Transverse colon (tissue), 4 donors: ENCODE measurements around the gene RPS6KC1. TPM values are rescaled to one million over a fixed set of nuclear protein-coding genes. Genes with fewer than 3 reads are reported as not detected.
"Not testable (repeated sequence)": the region's sequence is repeated elsewhere in the genome, so short reads cannot be mapped to it uniquely, and the experiment has no call there.

Source experiments
- DNase-seq: peaks from one replicate; pipeline ENCODE4 v3.0.0-alpha.2; 2019
- H3K27ac ChIP-seq, 4 donors: fragments of 200-600 bp; sonication (generic); 2 replicates each; pipeline ENCODE4 v1.5.1; 2016 to 2018; ENCODE audit warnings: inconsistent platforms in 4 of 4
- H3K27me3 ChIP-seq: fragments of 200-600 bp; sonication (generic); 2 replicates; pipeline ENCODE4 v1.5.1; 2017; ENCODE audit warnings: inconsistent platforms
- H3K36me3 ChIP-seq, 4 donors: fragments of 200-600 bp; sonication (generic); 2 replicates each; pipeline ENCODE4 v1.5.1; 2017 to 2019; ENCODE audit warnings: inconsistent platforms in 4 of 4
- H3K4me1 ChIP-seq, 4 donors: fragments of 200-600 bp; sonication (generic); 2 replicates each; pipeline ENCODE4 v1.5.1; 2017 to 2020; ENCODE audit warnings: inconsistent platforms in 4 of 4
- H3K4me3 ChIP-seq, 4 donors: fragments of 200-600 bp; sonication (generic); 1 replicate in 1 of 4; 2 replicates in 3 of 4; pipeline versions ENCODE4 v1.5.1 to v1.6.1; 2017 to 2019; ENCODE audit warnings: inconsistent platforms in 4 of 4
- H3K9me3 ChIP-seq, 2 donors: fragments of 200-600 bp; sonication (generic); 2 replicates each; pipeline ENCODE4 v1.5.1; 2017 to 2019; ENCODE audit warnings: inconsistent platforms in 2 of 2
- CTCF ChIP-seq, 5 experiments: fragments of 200-600 bp in 3 of 5; fragments of 450-650 bp in 2 of 5; sonication (generic) in 3 of 5; IDR thresholded peaks; 1 replicate in 2 of 5; 2 replicates in 3 of 5; pipeline ENCODE4 v1.5.1; 2016 to 2017; ENCODE audit warnings: antibody characterized with exemption in 5 of 5, inconsistent platforms in 3 of 5, mild to moderate bottlenecking in 2 of 5, moderate library complexity in 1 of 5
- EP300 ChIP-seq: sonication (generic); formaldehyde crosslinking; IDR thresholded peaks from one replicate; pipeline ENCODE4 v1.6.1; 2017; ENCODE audit warnings: antibody characterized with exemption, low read depth
- POLR2A ChIP-seq: fragments of 450-650 bp; IDR thresholded peaks from one replicate; pipeline ENCODE4 v1.6.1; 2016; ENCODE audit warnings: antibody characterized with exemption, mild to moderate bottlenecking, moderate library complexity
- POLR2AphosphoS5 ChIP-seq, 3 donors: sonication (generic); formaldehyde crosslinking; IDR thresholded peaks; one replicate each; pipeline ENCODE4 v1.6.1; 2016; ENCODE audit warnings: antibody characterized with exemption in 3 of 3
- WGBS, 2 donors: methylation state at CpG; one replicate each; pipeline ENCODE4 v1.1.5; 2018; ENCODE audit warnings: low coverage in 1 of 2; 5-methylcytosine and 5-hydroxymethylcytosine counted together
- in situ Hi-C, 4 donors: fragments of 200-750 bp; cut with MboI; loops; one replicate each; pipeline versions ENCODE4 v1.15.0 to v1.15.1; 2017; ENCODE audit warnings: low sequenced_read_pairs in 3 of 4, low pct_ligation_motif_present in 1 of 4, low pct_unique_long_range_greater_than_20kb in 1 of 4
- intact Hi-C: fragments of 100-400 bp; cut with DNase I; formaldehyde crosslinking; loops from one replicate; pipeline ENCODE4 v1.15.1; 2023; ENCODE audit warnings: low total_unique reads
- total RNA-seq, 4 donors: library from RNA; depleted of rRNA; stranded (reverse); fragments of >200 nt; gene quantifications; one replicate each; pipeline ENCODE4 v1.1.0, GENCODE V29; 2016

Gene RPS6KC1
- total RNA-seq, 4 donors from 2014 or later = 11.5 to 20.3 (median 14.0) TPM

- intact Hi-C loops (no loop called here), in situ Hi-C loops (no loop called here)
- no peak overlapping the region for H3K4me3 ChIP-seq
- no peaks in the 10 kb centered on the region for H3K36me3 ChIP-seq
- H3K27ac ChIP-seq = no peak overlapping the region
- H3K9me3 ChIP-seq = no peaks in the 10 kb centered on the region
- no peaks in the 10 kb centered on the region for H3K27me3 ChIP-seq
- 76 to 83% methylated on average over 5 of the region's 5 CpGs for WGBS, 2 donors
- no peaks in the 10 kb centered on the region for H3K4me1 ChIP-seq
- TF ChIP-seq POLR2AphosphoS5 (IDR thresholded peaks at IDR 0.05) (no peak), CTCF (IDR thresholded peaks at IDR 0.05) (no peak), EP300 (no peak), POLR2A (no peak)
- no peak for DNase-seq
Observed at GRCh38 chr1:213159376-213159775, 108.3 kb downstream of the RPS6KC1 start.

GRCh38 chr1:213160442-213160841 lies 109.4 kb downstream of the RPS6KC1 start:
- H3K36me3 ChIP-seq, DNase-seq, intact Hi-C loops, H3K27me3 ChIP-seq, H3K9me3 ChIP-seq, H3K27ac ChIP-seq, H3K4me1 ChIP-seq, in situ Hi-C loops, H3K4me3 ChIP-seq: not testable (repeated sequence)
- WGBS, 2 donors = 100% methylated on average over 1 to 2 of the region's 2 CpGs

GRCh38 chr1:213162338-213162737 lies 111.3 kb downstream of the RPS6KC1 start:
- no peaks in the 10 kb centered on the region for H3K27me3 ChIP-seq
- H3K4me3 ChIP-seq = no peak overlapping the region
- no peak for TF ChIP-seq EP300
- no peak for TF ChIP-seq POLR2A
- TF ChIP-seq CTCF (IDR thresholded peaks at IDR 0.05) = no peak
- TF ChIP-seq POLR2AphosphoS5 (IDR thresholded peaks at IDR 0.05) = no peak
- WGBS, 2 donors = 86 to 90% methylated on average over 2 of the region's 2 CpGs
- H3K27ac ChIP-seq = no peak overlapping the region
- no peaks in the 10 kb centered on the region for H3K36me3 ChIP-seq
- no peaks in the 10 kb centered on the region for H3K4me1 ChIP-seq
- intact Hi-C loops (no loop called here), in situ Hi-C loops (no loop called here)
- no peak for DNase-seq
- no peaks in the 10 kb centered on the region for H3K9me3 ChIP-seq

GRCh38 chr1:213162862-213163261 lies 111.8 kb downstream of the RPS6KC1 start:
- WGBS, 2 donors = 70 to 89% methylated on average over 1 of the region's 1 CpG

More at GRCh38 chr1:213162862-213163261, 111.8 kb downstream of the RPS6KC1 start:
- Histone ChIP-seq H3K9me3 (no peaks in the 10 kb centered on the region), H3K27me3 (no peaks in the 10 kb centered on the region), H3K4me3 (no peak overlapping the region), H3K36me3 (no peaks in the 10 kb centered on the region), H3K4me1 (no peaks in the 10 kb centered on the region), H3K27ac (no peak overlapping the region)
- TF ChIP-seq POLR2A = no peak
- no peak for TF ChIP-seq CTCF (IDR thresholded peaks at IDR 0.05)
- no peak for TF ChIP-seq POLR2AphosphoS5 (IDR thresholded peaks at IDR 0.05)
- TF ChIP-seq EP300 = no peak
- no peak for DNase-seq
- in situ Hi-C loops (no loop called here), intact Hi-C loops (no loop called here)
